Heart right ventricle (tissue), 16 donors: ENCODE results near the gene COL11A1. TPM values are rescaled to one million over a fixed set of nuclear protein-coding genes. Genes with fewer than 3 reads are reported as not detected.

Experiments used
- ATAC-seq, 8 donors: fragments of 200-7000 bp; cut with Tn5 transposase; one replicate each; pipeline ENCODE4 v1.9.1; 2020; ENCODE audit warnings: mild to moderate bottlenecking in 8 of 8, moderate library complexity in 8 of 8, moderate number of reproducible peaks in 1 of 8
- DNase-seq, 2 donors: peaks; one replicate each; pipeline ENCODE4 v3.0.0-alpha.2; 2020
- H3K27ac ChIP-seq, 10 donors: fragments of 200-600 bp; sonication (generic) in 2 of 10; one replicate each; pipeline versions ENCODE4 v1.5.0 to v1.8.0; 2020 to 2022; ENCODE audit warnings: mild to moderate bottlenecking in 3 of 10
- H3K27me3 ChIP-seq, 7 donors: fragments of 200-600 bp; one replicate each; pipeline ENCODE4 v1.8.0; 2021 to 2022; ENCODE audit warnings: mild to moderate bottlenecking in 2 of 7
- H3K36me3 ChIP-seq, 9 donors: fragments of 200-600 bp; sonication (generic) in 1 of 9; one replicate each; pipeline versions ENCODE4 v1.5.0 to v1.8.0; 2020 to 2022; ENCODE audit warnings: mild to moderate bottlenecking in 2 of 9
- H3K4me1 ChIP-seq, 9 donors: fragments of 200-600 bp; sonication (generic) in 1 of 9; one replicate each; pipeline versions ENCODE4 v1.5.0 to v1.8.0; 2020 to 2022; ENCODE audit warnings: mild to moderate bottlenecking in 4 of 9
- H3K4me3 ChIP-seq, 10 donors: fragments of 200-600 bp; sonication (generic) in 2 of 10; one replicate each; pipeline versions ENCODE4 v1.5.0 to v1.8.0; 2020 to 2022; ENCODE audit warnings: mild to moderate bottlenecking in 7 of 10, moderate library complexity in 2 of 10
- H3K9me3 ChIP-seq, 11 donors: fragments of 200-600 bp in 10 of 11; sonication (generic) in 2 of 11; one replicate each; pipeline versions ENCODE4 v1.5.0 to v1.8.0; 2013 to 2022; ENCODE audit warnings: mild to moderate bottlenecking in 2 of 11, control low read depth in 1 of 11, moderate library complexity in 1 of 11
- WGBS, 2 donors: extraction: QIAGEN DNeasy Blood & Tissue Kit; methylation state at CpG; one replicate each; pipeline ENCODE4 v1.1.7; 2013; ENCODE audit warnings: inconsistent platforms in 1 of 2; 5-methylcytosine and 5-hydroxymethylcytosine counted together
- intact Hi-C, 10 donors: fragments of 100-400 bp; cut with DNase I; formaldehyde crosslinking; loops; one replicate each; pipeline versions ENCODE4 v1.11.1 to v1.14.2; 2022
- polyA plus RNA-seq, 2 donors: library from polyadenylated mRNA; stranded (reverse); fragments of 200-250 nt; gene quantifications; one replicate each; pipeline ENCODE4 v1.2.3, GENCODE V29; 2013
- total RNA-seq, 10 donors: library from RNA; stranded (reverse); fragmentation: NEBNext Ultra II Directional in 3 of 10; extraction: Animal tissue kit (Norgen Biotek cat#: 25700) in 3 of 10; gene quantifications; one replicate each; pipeline versions ENCODE4 v1.2.1 to v1.2.4, GENCODE V29; 2021 to 2023
- TF ChIP-seq, protein P1 (sequence below), 9 donors: fragments of 200-600 bp; sonication (generic) in 2 of 9; IDR thresholded peaks; one replicate each; pipeline versions ENCODE4 v1.5.0 to v1.8.0; 2021 to 2022; ENCODE audit warnings: antibody characterized with exemption in 9 of 9, mild to moderate bottlenecking in 5 of 9, moderate library complexity in 1 of 9
- donor health status: Arrhythmogenic right ventricular cardiomyopathy.
- donor health status: ischemic (EF 13 %, LVEDD 7.1; RV severe dilation, severe dysfunction).
- donor health status: healthy with polysubstance abuse.
- donor health status: DM: no; HTN: yes; CAD: no.
- donor health status: DM: no; HTN: no; CAD: no.
- donor health status: ischemic (EF 25% LVEDD 6.9; RV normal size, moderate dysfunction).
- donor health status: ischemic (EF 25% LVEDD 5.7; RV mildly dilated, moderate dysfunction).
- donor health status: healthy.
- donor health status: DM: yes; HTN: yes; CAD: no.
- donor health status: Ischemic cardiomyopathy.
- donor health status: ischemic (EF 35%, LVEDD 5.7; RV mildly dilated, moderate dysfunction).
- donor health status: nonischemic (EF 11% LVEDD 7.7; RV severe dilation, severe dysfunction).
- donor health status: DM: yes; HTN: yes; CAD: no.
- donor health status: PGD.
- donor health status: ischemic (EF 29% LVEDD 5.4; RV normal size, mild dysfunction).
- donor health status: nonischemic (EF 23%, LVEDD 6.1; RV moderate dilation, normal function).

The COL11A1 gene
- total and polyA plus RNA-seq, 12 donors: 0.12 to 0.15 (median 0.13) TPM; not detected in 9

DNA sequence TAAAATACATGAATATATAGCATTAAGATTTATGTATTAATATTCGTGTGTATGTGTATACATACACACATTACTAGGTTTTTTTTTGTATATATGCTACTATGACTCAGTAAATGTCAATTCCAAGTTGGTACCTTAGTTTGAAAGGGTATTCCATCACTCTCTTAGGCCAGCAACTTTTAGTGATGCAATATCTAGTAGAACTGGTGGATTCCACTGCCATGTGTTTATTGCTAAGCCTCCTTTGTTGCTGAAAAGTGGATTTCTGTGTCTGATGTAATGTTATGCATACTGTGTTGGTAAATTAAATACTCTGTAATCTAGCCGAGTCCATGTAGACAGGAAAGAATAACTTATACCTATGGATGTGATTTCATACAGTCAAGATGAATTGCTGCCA, 16.9 kb upstream of the COL11A1 start:
- Histone ChIP-seq H3K27me3 (no peaks in the 10 kb centered on the region), H3K4me3 (no peak overlapping the region), H3K4me1 (no peaks in the 10 kb centered on the region), H3K27ac (no peak overlapping the region), H3K9me3 (peaks cover 0 to 13% (median 0%) of the 10 kb centered on the region in 11 donors), H3K36me3 (no peaks in the 10 kb centered on the region)
- intact Hi-C loops: no loop called here
- TF ChIP-seq, protein P1, sequence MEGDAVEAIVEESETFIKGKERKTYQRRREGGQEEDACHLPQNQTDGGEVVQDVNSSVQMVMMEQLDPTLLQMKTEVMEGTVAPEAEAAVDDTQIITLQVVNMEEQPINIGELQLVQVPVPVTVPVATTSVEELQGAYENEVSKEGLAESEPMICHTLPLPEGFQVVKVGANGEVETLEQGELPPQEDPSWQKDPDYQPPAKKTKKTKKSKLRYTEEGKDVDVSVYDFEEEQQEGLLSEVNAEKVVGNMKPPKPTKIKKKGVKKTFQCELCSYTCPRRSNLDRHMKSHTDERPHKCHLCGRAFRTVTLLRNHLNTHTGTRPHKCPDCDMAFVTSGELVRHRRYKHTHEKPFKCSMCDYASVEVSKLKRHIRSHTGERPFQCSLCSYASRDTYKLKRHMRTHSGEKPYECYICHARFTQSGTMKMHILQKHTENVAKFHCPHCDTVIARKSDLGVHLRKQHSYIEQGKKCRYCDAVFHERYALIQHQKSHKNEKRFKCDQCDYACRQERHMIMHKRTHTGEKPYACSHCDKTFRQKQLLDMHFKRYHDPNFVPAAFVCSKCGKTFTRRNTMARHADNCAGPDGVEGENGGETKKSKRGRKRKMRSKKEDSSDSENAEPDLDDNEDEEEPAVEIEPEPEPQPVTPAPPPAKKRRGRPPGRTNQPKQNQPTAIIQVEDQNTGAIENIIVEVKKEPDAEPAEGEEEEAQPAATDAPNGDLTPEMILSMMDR (IDR thresholded peaks at IDR 0.05): no peak
- ATAC-seq (no peak), DNase-seq (no peak)
- 76 to 81% methylated on average over 2 of the region's 2 CpGs for WGBS, 2 donors

DNA sequence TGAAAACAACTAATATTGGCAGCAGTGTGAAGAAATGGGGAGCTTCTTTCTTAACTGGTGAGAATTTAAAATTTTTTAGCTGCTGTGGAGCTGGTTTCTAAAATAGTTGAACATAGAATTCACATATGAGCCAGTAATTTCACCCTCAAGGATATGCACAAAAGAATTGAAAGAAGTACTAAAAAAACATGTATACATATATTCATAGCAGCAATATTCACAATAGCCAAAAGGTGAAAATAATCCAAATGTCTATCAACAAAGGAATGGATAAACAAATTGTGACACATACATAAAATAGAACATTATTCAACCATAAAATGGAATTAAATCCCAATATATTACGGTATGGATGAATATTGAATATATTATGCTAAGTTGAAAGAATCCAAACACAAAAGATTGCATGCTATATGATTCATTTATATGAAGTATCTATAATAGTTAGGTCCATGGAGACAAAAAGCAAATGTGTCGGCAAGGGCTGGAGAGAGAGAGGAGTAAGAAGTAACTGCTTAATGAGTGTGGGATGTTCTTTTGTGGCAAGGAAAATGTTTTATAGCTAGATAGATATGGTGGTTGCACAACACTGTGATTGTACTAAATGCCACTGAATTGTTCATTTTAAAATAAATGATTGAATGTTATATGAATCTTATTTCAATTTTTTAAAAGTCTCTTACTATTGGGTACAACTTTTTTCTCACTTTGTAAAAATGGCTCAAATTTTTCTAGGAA, 14.8 kb upstream of the COL11A1 start:
- WGBS, 2 donors: 87 to 90% methylated on average over 2 of the region's 2 CpGs
- Histone ChIP-seq H3K9me3 (peaks cover 0 to 9% (median 0%) of the 10 kb centered on the region in 11 donors), H3K4me3 (no peak overlapping the region), H3K27me3 (no peaks in the 10 kb centered on the region), H3K36me3 (no peaks in the 10 kb centered on the region), H3K27ac (no peak overlapping the region), H3K4me1 (no peaks in the 10 kb centered on the region)
- DNase-seq (no peak), ATAC-seq (no peak)
- TF ChIP-seq, protein P1 (IDR thresholded peaks at IDR 0.05): no peak
- intact Hi-C loops: no loop called here

DNA sequence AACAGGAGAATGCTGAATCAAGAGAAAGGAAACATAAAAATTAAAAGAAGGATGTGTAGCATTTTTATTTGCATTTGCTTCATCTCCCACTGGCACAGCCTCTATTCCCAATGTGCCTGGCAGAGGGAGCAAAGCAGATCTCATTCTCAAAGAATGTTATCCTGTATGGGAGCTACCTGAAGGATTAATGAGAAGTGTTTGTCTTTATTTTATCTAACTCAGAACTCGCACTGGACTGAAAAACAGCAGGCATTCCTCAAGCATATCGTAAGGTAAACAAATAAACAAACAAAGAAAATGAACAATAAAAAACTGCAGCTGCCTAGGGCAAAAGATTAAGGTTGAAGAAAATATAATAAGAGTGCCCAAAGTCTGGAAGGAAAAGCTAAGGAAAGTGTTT, 12.7 kb upstream of the COL11A1 start:
- peaks cover 0 to 16% (median 0%) of the 10 kb centered on the region in 11 donors for H3K9me3 ChIP-seq
- TF ChIP-seq, protein P1 (IDR thresholded peaks at IDR 0.05): no peak
- H3K27me3 ChIP-seq: no peaks in the 10 kb centered on the region
- WGBS, 2 donors: 71 to 73% methylated on average over 2 of the region's 2 CpGs
- H3K27ac ChIP-seq: no peak overlapping the region
- no peaks in the 10 kb centered on the region for H3K4me1 ChIP-seq
- DNase-seq: no peak
- no peak overlapping the region for H3K4me3 ChIP-seq
- H3K36me3 ChIP-seq: no peaks in the 10 kb centered on the region
- ATAC-seq: no peak
- intact Hi-C loops: no loop called here

DNA sequence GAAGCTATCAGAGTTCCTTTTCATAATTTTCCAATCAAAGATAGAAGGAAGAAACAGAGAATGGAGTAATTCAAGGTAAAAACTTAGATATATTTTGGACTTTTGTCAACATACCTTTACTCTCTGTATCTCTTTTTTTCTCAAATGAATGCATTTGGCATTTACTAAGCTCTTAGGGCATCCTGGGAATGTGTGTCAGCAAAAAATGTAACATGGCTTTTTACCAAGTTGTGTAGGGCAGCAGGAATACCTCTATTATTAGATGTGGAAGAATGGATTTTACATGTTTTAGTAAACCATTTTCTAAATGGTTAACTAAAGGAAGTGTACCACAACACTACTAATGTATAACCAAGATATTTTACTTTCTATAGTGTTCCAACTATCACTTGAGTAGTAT, 4.2 kb upstream of the COL11A1 start:
- DNase-seq (no peak), ATAC-seq (no peak)
- H3K9me3 ChIP-seq: peaks cover 0 to 6% (median 0%) of the 10 kb centered on the region in 11 donors
- H3K27ac ChIP-seq: no peak overlapping the region
- peaks cover 0 to 11% (median 6%) of the 10 kb centered on the region in 9 donors for H3K4me1 ChIP-seq
- no peak overlapping the region for H3K4me3 ChIP-seq
- peaks cover 0 to 20% (median 8%) of the 10 kb centered on the region in 7 donors for H3K27me3 ChIP-seq
- no peaks in the 10 kb centered on the region for H3K36me3 ChIP-seq
- intact Hi-C loops: no loop called here
- TF ChIP-seq, protein P1 (IDR thresholded peaks at IDR 0.05): no peak
